Natural killer cell treated with Interleukin-12 subunit alpha and Interleukin-12 subunit beta and Interleukin-15 and Interleukin-18, amount 100 ng/mL, for 72 hours (primary cell): Measurements from ENCODE around the gene TBX21. TPM values are rescaled to one million over a fixed set of nuclear protein-coding genes. Genes with fewer than 3 reads are reported as not detected.

Experiments used
- ATAC-seq, 2 donors: fragments of 150-1000 bp; cut with Tn5 transposase in 1 of 2; sonication (Bioruptor Pico), chemical (Tn5 transposase) in 1 of 2; 2 replicates each; pipeline ENCODE4 v1.10.0; 2021
- DNase-seq: peaks from one replicate; pipeline ENCODE4 v3.0.0; 2022; ENCODE audit warnings: low spot score
- H3K27ac Mint-ChIP-seq, 2 donors: 1 replicate in 1 of 2; 2 replicates in 1 of 2; pipeline ENCODE4 v1.8.0; 2022; ENCODE audit warnings: mixed read lengths in 2 of 2, mild to moderate bottlenecking in 1 of 2, moderate library complexity in 1 of 2
- H3K27me3 Mint-ChIP-seq, 2 donors: 1 replicate in 1 of 2; 2 replicates in 1 of 2; pipeline ENCODE4 v1.8.0; 2022; ENCODE audit warnings: mixed read lengths in 2 of 2
- H3K36me3 Mint-ChIP-seq: one replicate; pipeline ENCODE4 v1.8.0; 2022; ENCODE audit warnings: mixed read lengths
- H3K4me1 Mint-ChIP-seq, 2 donors: 1 replicate in 1 of 2; 2 replicates in 1 of 2; pipeline ENCODE4 v1.8.0; 2022; ENCODE audit warnings: low read depth in 2 of 2, mixed read lengths in 2 of 2, mild to moderate bottlenecking in 1 of 2
- H3K4me3 Mint-ChIP-seq: one replicate; pipeline ENCODE4 v1.8.0; 2022; ENCODE audit warnings: mixed read lengths
- H3K9me3 Mint-ChIP-seq: 2 replicates; pipeline ENCODE4 v1.8.0; 2022; ENCODE audit warnings: mixed read lengths
- total RNA-seq, 2 donors: library from RNA; stranded (reverse); gene quantifications; one replicate each; pipeline ENCODE4 v1.2.3, GENCODE V29; 2022

Gene TBX21
- total RNA-seq, 2 donors from 2014 or later: 234 to 437 TPM

GRCh38 chr17:47726796-47727703 is 6.0 kb upstream of the TBX21 start:
- Mint-ChIP-seq H3K9me3 (no peaks in the 10 kb centered on the region), H3K27ac (peak overlapping the region; percentile 92 to 97), H3K36me3 (no peaks in the 10 kb centered on the region), H3K4me1 (peaks cover 93 to 95% of the 10 kb centered on the region in 2 donors), H3K4me3 (peak overlapping the region; percentile 80), H3K27me3 (no peaks in the 10 kb centered on the region)
- no peak for ATAC-seq
- DNase-seq: peak; percentile 41

GRCh38 chr17:47727704-47728036 is 5.4 kb upstream of the TBX21 start:
- ATAC-seq (no peak), DNase-seq (peak; percentile 55)
- H3K4me3 Mint-ChIP-seq: peak overlapping the region; percentile 96
- no peaks in the 10 kb centered on the region for H3K9me3 Mint-ChIP-seq
- H3K36me3 Mint-ChIP-seq: no peaks in the 10 kb centered on the region
- no peaks in the 10 kb centered on the region for H3K27me3 Mint-ChIP-seq
- peaks cover 93 to 98% of the 10 kb centered on the region in 2 donors for H3K4me1 Mint-ChIP-seq
- H3K27ac Mint-ChIP-seq: peak overlapping the region; percentile 92 to 97

GRCh38 chr17:47728214-47728877 is 4.7 kb upstream of the TBX21 start:
- no peak for ATAC-seq
- peak overlapping the region; percentile 96 for H3K4me3 Mint-ChIP-seq
- H3K27ac Mint-ChIP-seq: peak overlapping the region; percentile 92 to 97
- H3K36me3 Mint-ChIP-seq: no peaks in the 10 kb centered on the region
- DNase-seq: peak; percentile 61
- H3K27me3 Mint-ChIP-seq: no peaks in the 10 kb centered on the region
- H3K4me1 Mint-ChIP-seq: peaks cover 89 to 93% of the 10 kb centered on the region in 2 donors
- H3K9me3 Mint-ChIP-seq: no peaks in the 10 kb centered on the region

GRCh38 chr17:47729476-47729875 is 3.6 kb upstream of the TBX21 start:
- Mint-ChIP-seq H3K4me3 (peak overlapping the region; percentile 96), H3K36me3 (peaks cover 6% of the 10 kb centered on the region), H3K4me1 (peaks cover 77 to 81% of the 10 kb centered on the region in 2 donors), H3K27me3 (no peaks in the 10 kb centered on the region), H3K9me3 (no peaks in the 10 kb centered on the region), H3K27ac (peak overlapping the region; percentile 92 to 97)
- peak; percentile 22 for DNase-seq
- no peak for ATAC-seq

GRCh38 chr17:47730681-47731080 is 2.4 kb upstream of the TBX21 start:
- Mint-ChIP-seq H3K36me3 (peaks cover 13% of the 10 kb centered on the region), H3K27ac (peak overlapping the region; percentile 92 to 97), H3K4me1 (peaks cover 69 to 71% of the 10 kb centered on the region in 2 donors), H3K4me3 (peak overlapping the region; percentile 96), H3K9me3 (no peaks in the 10 kb centered on the region), H3K27me3 (no peaks in the 10 kb centered on the region)
- DNase-seq: peak; percentile 58
- no peak for ATAC-seq

GRCh38 chr17:47731396-47731795 is 1.6 kb upstream of the TBX21 start:
- Mint-ChIP-seq H3K27ac (peak overlapping the region; percentile 92 to 97), H3K4me3 (peak overlapping the region; percentile 96), H3K4me1 (peaks cover 65 to 70% of the 10 kb centered on the region in 2 donors), H3K36me3 (peaks cover 17% of the 10 kb centered on the region), H3K27me3 (no peaks in the 10 kb centered on the region), H3K9me3 (no peaks in the 10 kb centered on the region)
- DNase-seq (peak; percentile 59), ATAC-seq (no peak)

GRCh38 chr17:47732399-47733046 is 513 bp upstream of the TBX21 start:
- peak overlapping the region; percentile 92 to 97 for H3K27ac Mint-ChIP-seq
- ATAC-seq (no peak), DNase-seq (peak; percentile 51)
- no peaks in the 10 kb centered on the region for H3K9me3 Mint-ChIP-seq
- peaks cover 64 to 66% of the 10 kb centered on the region in 2 donors for H3K4me1 Mint-ChIP-seq
- no peaks in the 10 kb centered on the region for H3K27me3 Mint-ChIP-seq
- H3K36me3 Mint-ChIP-seq: peaks cover 27% of the 10 kb centered on the region
- peak overlapping the region; percentile 96 for H3K4me3 Mint-ChIP-seq

- Mint-ChIP-seq H3K27me3 (no peaks in the 10 kb centered on the region), H3K4me1 (peaks cover 57 to 58% of the 10 kb centered on the region in 2 donors), H3K36me3 (peaks cover 27% of the 10 kb centered on the region), H3K27ac (peak overlapping the region; percentile 92 to 99), H3K9me3 (no peaks in the 10 kb centered on the region), H3K4me3 (peak overlapping the region; percentile 96)
- ATAC-seq (peak in 1 of 2 donors; percentile 2), DNase-seq (no peak)
Observed at GRCh38 chr17:47733674-47734410, 806 bp downstream of the TBX21 start.

- no peaks in the 10 kb centered on the region for H3K27me3 Mint-ChIP-seq
- H3K9me3 Mint-ChIP-seq: no peaks in the 10 kb centered on the region
- peak overlapping the region; percentile 92 to 99 for H3K27ac Mint-ChIP-seq
- H3K4me1 Mint-ChIP-seq: peaks cover 54 to 58% of the 10 kb centered on the region in 2 donors
- no peak for DNase-seq
- no peak for ATAC-seq
- H3K4me3 Mint-ChIP-seq: peak overlapping the region; percentile 96
- H3K36me3 Mint-ChIP-seq: peaks cover 27% of the 10 kb centered on the region
Observed at GRCh38 chr17:47735139-47735464, 2.1 kb downstream of the TBX21 start.

- Mint-ChIP-seq H3K27me3 (no peaks in the 10 kb centered on the region), H3K9me3 (no peaks in the 10 kb centered on the region), H3K36me3 (peaks cover 28% of the 10 kb centered on the region), H3K4me3 (peak overlapping the region; percentile 96), H3K27ac (peak overlapping the region; percentile 92 to 99), H3K4me1 (peaks cover 52 to 56% of the 10 kb centered on the region in 2 donors)
- peak; percentile 43 to 65 for ATAC-seq
- DNase-seq: peak; percentile 73
Observed at GRCh38 chr17:47735536-47736011, 2.5 kb downstream of the TBX21 start.

- no peaks in the 10 kb centered on the region for H3K27me3 Mint-ChIP-seq
- H3K9me3 Mint-ChIP-seq: no peaks in the 10 kb centered on the region
- peak overlapping the region; percentile 92 to 99 for H3K27ac Mint-ChIP-seq
- peaks cover 53 to 56% of the 10 kb centered on the region in 2 donors for H3K4me1 Mint-ChIP-seq
- H3K4me3 Mint-ChIP-seq: peak overlapping the region; percentile 96
- H3K36me3 Mint-ChIP-seq: peaks cover 40% of the 10 kb centered on the region
- ATAC-seq (no peak), DNase-seq (no peak)
Observed at GRCh38 chr17:47736501-47737495, 3.8 kb downstream of the TBX21 start.

- H3K9me3 Mint-ChIP-seq: no peaks in the 10 kb centered on the region
- H3K4me3 Mint-ChIP-seq: peak overlapping the region; percentile 89
- peak overlapping the region; percentile 74 to 88 for H3K27ac Mint-ChIP-seq
- H3K36me3 Mint-ChIP-seq: peaks cover 42% of the 10 kb centered on the region
- DNase-seq (no peak), ATAC-seq (no peak)
- no peaks in the 10 kb centered on the region for H3K27me3 Mint-ChIP-seq
- H3K4me1 Mint-ChIP-seq: peaks cover 52 to 57% of the 10 kb centered on the region in 2 donors
Observed at GRCh38 chr17:47738178-47738577, 5.1 kb downstream of the TBX21 start.
